RWPE1 (cell line): Measurements from ENCODE around the gene SETD9.

ENCODE experiments used
- CTCF ChIA-PET: fragments of 350-600 bp; sonication (Branson Sonifier 250); formaldehyde crosslinking; extraction: SDS; loops from one replicate; lab custom pipeline; 2021; lab: Yijun Ruan, JAX
- POLR2A ChIA-PET: fragments of 400-600 bp; formaldehyde crosslinking; extraction: SDS; loops from one replicate; lab custom pipeline; 2020; ENCODE audit warnings: antibody characterized with exemption; ENCODE audit not compliant: low non-redundant PET; lab: Yijun Ruan, JAX
- DNase-seq: peaks from one replicate; pipeline ENCODE4 v3.0.0; 2012; ENCODE audit warnings: low spot score
- H3K27ac ChIP-seq: fragments of 450-650 bp; 2 replicates; pipeline ENCODE4 v1.5.1; 2017
- TF ChIP-seq, protein P1 (sequence below): fragments of 450-650 bp; conservative IDR thresholded peaks from 2 replicates; pipeline ENCODE4 v1.5.1; 2017; ENCODE audit warnings: low read depth, mild to moderate bottlenecking

Gene SETD9

DNA sequence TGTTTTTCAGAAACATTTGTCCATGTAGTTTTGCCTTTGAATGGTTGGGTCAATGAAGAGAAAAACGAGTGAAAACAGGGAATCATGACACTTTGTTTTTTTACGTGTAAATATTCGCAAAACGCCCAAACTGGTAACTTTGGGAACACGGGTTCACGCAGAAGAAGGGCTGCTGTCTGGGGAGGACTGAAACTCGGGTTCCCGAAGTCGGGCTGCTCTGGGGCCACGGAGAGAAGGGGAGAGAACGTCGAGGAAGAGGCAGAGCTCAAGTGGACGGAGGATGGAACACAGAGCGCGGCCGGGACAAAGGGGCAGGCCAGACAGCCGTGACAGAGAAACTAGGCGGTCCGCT, 478 bp upstream of the SETD9 start:
- no peak for DNase-seq
- TF ChIP-seq, protein P1, sequence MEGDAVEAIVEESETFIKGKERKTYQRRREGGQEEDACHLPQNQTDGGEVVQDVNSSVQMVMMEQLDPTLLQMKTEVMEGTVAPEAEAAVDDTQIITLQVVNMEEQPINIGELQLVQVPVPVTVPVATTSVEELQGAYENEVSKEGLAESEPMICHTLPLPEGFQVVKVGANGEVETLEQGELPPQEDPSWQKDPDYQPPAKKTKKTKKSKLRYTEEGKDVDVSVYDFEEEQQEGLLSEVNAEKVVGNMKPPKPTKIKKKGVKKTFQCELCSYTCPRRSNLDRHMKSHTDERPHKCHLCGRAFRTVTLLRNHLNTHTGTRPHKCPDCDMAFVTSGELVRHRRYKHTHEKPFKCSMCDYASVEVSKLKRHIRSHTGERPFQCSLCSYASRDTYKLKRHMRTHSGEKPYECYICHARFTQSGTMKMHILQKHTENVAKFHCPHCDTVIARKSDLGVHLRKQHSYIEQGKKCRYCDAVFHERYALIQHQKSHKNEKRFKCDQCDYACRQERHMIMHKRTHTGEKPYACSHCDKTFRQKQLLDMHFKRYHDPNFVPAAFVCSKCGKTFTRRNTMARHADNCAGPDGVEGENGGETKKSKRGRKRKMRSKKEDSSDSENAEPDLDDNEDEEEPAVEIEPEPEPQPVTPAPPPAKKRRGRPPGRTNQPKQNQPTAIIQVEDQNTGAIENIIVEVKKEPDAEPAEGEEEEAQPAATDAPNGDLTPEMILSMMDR = no peak
- POLR2A ChIA-PET = interaction anchor here (0.6 to 0.7 kb wide), 3 partner anchors 24 to 363 kb away, joined by 3 to 4 read pairs (median 4); no protein-coding TSS in a partner anchor
- CTCF ChIA-PET = interaction anchor here (1.0 to 1.5 kb wide), 2 partner anchors 9 to 229 kb away, joined by 3 to 8 read pairs; no protein-coding TSS in a partner anchor
- peak overlapping the region; percentile 87 for H3K27ac ChIP-seq

DNA sequence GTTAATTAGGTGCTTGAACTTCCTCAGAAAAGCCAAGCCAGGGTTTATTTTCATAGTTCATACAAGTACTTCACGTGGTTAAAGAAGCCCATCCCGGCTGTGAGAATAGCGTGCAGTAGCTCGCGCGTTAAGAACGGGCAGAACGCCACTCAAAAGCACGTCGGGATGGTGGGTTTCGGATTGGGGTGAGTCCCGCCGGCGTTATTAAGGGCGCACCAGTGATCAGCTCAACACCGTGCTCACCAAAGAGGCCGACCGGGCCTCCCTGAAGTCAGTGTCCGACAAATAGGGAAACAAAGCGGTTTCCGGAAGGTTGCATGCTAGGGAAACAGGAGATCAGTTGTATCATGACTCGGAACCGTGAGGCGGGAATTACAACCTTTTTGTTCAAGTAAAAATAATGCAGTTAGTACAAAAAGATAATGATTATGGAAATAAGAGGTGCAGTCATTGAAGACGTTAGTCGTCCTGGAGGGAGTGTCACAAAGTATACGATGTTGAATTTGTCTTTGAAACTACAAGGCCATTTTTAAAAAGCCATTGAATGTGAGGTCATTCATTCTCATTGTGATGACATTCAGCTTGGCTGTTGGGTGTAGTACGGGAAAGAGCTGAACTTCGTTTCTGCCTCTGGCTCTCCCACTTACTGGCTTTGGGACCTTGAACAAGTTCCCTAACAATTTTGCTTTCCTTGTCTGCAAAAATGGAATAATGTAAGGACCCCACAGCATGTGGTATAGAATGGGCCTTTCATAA, 992 bp downstream of the SETD9 start:
- ChIA-PET POLR2A (interaction anchor here (0.6 to 1.1 kb wide), 2 partner anchors 40 to 1715 kb away, joined by 3 to 4 read pairs; no protein-coding TSS in a partner anchor), CTCF (interaction anchor here (0.8 to 1.5 kb wide), 3 partner anchors 227 to 367 kb away, joined by 3 to 8 read pairs (median 4); no protein-coding TSS in a partner anchor)
- H3K27ac ChIP-seq = peak overlapping the region; percentile 87
- DNase-seq = peak; percentile 46
- TF ChIP-seq, protein P1 = no peak

DNA sequence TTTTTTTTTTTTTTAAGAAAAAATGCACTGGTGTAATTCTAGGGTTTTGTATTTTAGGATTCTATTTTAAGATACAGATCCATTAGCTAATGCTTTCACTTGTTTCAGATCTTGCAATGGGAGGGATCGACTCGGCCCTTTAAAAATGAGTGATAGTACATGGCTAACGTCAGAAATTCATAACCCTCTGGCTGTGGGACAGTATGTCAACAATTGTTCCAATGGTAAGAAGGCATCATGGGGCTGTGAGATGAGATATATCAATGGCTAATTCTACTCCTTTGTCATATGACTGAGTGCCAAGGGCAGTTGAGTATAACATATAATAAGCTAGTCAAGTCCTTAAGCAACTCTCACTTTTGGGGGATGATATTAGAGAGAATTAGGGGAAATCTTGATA, 4.4 kb downstream of the SETD9 start:
- no peak overlapping the region for H3K27ac ChIP-seq
- POLR2A ChIA-PET = no interaction called here
- TF ChIP-seq, protein P1 = no peak
- no peak for DNase-seq
- CTCF ChIA-PET = interaction anchor here (0.7 kb wide), 1 partner anchor 644 kb away, joined by 3 read pairs; no protein-coding TSS in a partner anchor

DNA sequence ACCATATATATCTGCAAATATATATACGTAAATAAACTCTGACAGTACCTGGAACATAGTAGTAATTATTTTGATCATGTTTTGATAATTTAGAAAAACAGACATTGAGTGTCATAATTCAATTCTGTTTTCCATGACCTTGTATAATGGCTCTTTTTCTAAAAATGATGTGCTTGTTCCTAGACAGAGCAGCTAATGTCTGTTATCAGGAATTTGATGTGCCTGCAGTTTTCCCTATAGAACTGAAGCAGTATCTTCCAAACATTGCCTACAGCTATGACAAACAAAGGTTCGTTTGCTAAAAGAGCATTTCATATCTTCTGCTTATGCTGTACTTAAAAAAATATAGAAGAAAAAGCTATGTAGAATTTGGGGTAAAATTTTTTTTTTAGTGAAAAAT, 5.3 kb downstream of the SETD9 start:
- H3K27ac ChIP-seq = no peak overlapping the region
- POLR2A ChIA-PET = no interaction called here
- CTCF ChIA-PET = interaction anchor here (0.7 kb wide), 1 partner anchor 654 kb away, joined by 3 read pairs; no protein-coding TSS in a partner anchor

DNA sequence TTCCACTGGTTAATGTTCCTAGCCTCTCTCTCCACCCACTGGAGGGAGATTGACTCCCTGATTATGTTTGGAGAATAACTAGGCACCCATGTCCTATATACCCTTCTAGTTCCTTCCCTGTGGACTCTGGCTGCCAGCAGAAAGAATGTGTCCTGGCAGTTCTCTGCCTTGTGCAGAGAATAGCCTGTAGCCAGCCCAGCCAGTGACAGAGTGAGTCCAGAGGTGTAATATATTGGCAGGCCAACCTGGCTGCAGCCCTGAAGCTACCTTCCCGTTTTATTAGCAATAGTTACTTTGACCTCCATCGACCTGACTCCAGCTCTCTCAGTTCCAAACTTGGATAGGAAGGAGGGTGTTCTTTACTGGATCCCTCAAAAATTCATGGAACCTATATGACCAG, 8.1 kb downstream of the SETD9 start:
- no peak overlapping the region for H3K27ac ChIP-seq
- TF ChIP-seq, protein P1 = no peak
- ChIA-PET CTCF (interaction anchor here (0.6 kb wide), 1 partner anchor 1256 kb away, joined by 3 read pairs; no protein-coding TSS in a partner anchor), POLR2A (no interaction called here)
- no peak for DNase-seq

More for the DNA sequence above, 5.3 kb downstream of the SETD9 start:
- TF ChIP-seq, protein P1 = no peak
- no peak for DNase-seq

DNA sequence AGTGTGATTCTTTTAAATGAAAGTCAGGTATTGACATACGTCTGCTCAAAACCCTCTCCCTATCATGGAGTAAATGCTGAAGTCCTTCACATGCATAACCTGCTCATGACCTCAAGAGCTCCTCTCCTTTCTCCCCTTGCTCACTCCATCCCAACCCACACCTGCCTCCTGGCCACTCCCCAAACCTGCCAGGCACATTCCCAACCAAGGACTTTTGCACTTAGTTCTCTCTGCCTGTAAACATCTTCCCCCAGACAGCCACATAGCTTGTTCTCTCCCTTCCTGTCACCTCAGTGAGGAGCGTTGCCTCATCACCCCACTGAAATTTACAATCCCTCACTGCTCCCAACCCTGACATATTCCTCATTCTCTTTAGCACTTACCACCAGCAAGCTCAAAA, 8.7 kb downstream of the SETD9 start:
- ChIA-PET POLR2A (no interaction called here), CTCF (interaction anchor here (0.6 to 1.1 kb wide), 3 partner anchors 220 to 1312 kb away, joined by 3 to 4 read pairs (median 3); no protein-coding TSS in a partner anchor)
- TF ChIP-seq, protein P1 = no peak
- no peak overlapping the region for H3K27ac ChIP-seq
- DNase-seq = no peak
